Activated CD4-positive, alpha-beta T cell treated with anti-CD3 and anti-CD28 coated beads for 1 hour (primary cell): Measurements from ENCODE around the gene HSPA6.
"Not testable (repeated sequence)": the region's sequence is repeated elsewhere in the genome, so short reads cannot be mapped to it uniquely, and the experiment has no call there.

Source experiments
- DNase-seq: peaks from one replicate; pipeline ENCODE4 v3.0.0-alpha.2; 2020

HSPA6 gene

GRCh38 chr1:161571703-161572102 lies 47.4 kb downstream of the HSPA6 start:
- not testable (repeated sequence) for DNase-seq
